MCF 10A (cell line): ENCODE data around the gene PALM. TPM values are rescaled to one million over a fixed set of nuclear protein-coding genes. Genes with fewer than 3 reads are reported as not detected.
A peak's percentile ranks its signal among the peaks of the same experiment; 100 is the strongest.

Source experiments
- BruUV-seq: library from RNA; stranded (reverse); fragments of 400-500 nt; replicated peaks from 2 replicates; lab custom pipeline; 2021; lab: Mats Ljungman, UMichigan
- CTCF ChIA-PET: fragments of 300-600 bp; sonication (Branson Sonifier 250); formaldehyde crosslinking; extraction: SDS; loops from one replicate; lab custom pipeline; 2021; ENCODE audit warnings: antibody characterized with exemption, inconsistent platforms; lab: Yijun Ruan, JAX
- POLR2A ChIA-PET: fragments of 300-600, 350-650 bp; sonication (Branson Sonifier 250); formaldehyde crosslinking; extraction: SDS; loops from one replicate; lab custom pipeline; 2020; ENCODE audit warnings: antibody characterized with exemption, inconsistent platforms; lab: Yijun Ruan, JAX
- DNase-seq: peaks from one replicate; pipeline ENCODE4 v3.0.0-alpha.2; 2018; ENCODE audit not compliant: unreplicated experiment
- H3K27ac Mint-ChIP-seq: one replicate; pipeline ENCODE4 v1.8.0; 2022; ENCODE audit warnings: mild to moderate bottlenecking, low read depth, mixed read lengths; ENCODE audit not compliant: unreplicated experiment
- H3K27me3 Mint-ChIP-seq: one replicate; pipeline ENCODE4 v1.8.0; 2022; ENCODE audit warnings: mixed read lengths; ENCODE audit not compliant: insufficient read depth, unreplicated experiment
- H3K36me3 Mint-ChIP-seq: one replicate; pipeline ENCODE4 v1.8.0; 2022; ENCODE audit warnings: mild to moderate bottlenecking, moderate library complexity, mixed read lengths; ENCODE audit not compliant: insufficient read depth, unreplicated experiment
- H3K4me1 Mint-ChIP-seq: one replicate; pipeline ENCODE4 v1.8.0; 2022; ENCODE audit warnings: mixed read lengths; ENCODE audit not compliant: insufficient read depth, unreplicated experiment
- H3K4me3 Mint-ChIP-seq: one replicate; pipeline ENCODE4 v1.8.0; 2022; ENCODE audit warnings: mild to moderate bottlenecking, moderate library complexity, mixed read lengths; ENCODE audit not compliant: unreplicated experiment
- H3K9me3 Mint-ChIP-seq: one replicate; pipeline ENCODE4 v1.8.0; 2022; ENCODE audit warnings: mixed read lengths; ENCODE audit not compliant: unreplicated experiment
- CTCF ChIP-seq: fragments of 200-600 bp; IDR thresholded peaks from one replicate; pipeline ENCODE4 v1.8.0; 2022; ENCODE audit warnings: antibody characterized with exemption, mild to moderate bottlenecking; ENCODE audit not compliant: unreplicated experiment
- intact Hi-C: fragments of 100-400 bp; cut with micrococcal nuclease; formaldehyde crosslinking; loops from 2 replicates; pipeline ENCODE4 v1.14.1; 2022
- total RNA-seq: library from RNA; stranded (reverse); gene quantifications from 2 replicates; pipeline ENCODE4 v1.2.3, GENCODE V29; 2022

Gene PALM
- total RNA-seq, 1 experiment from 2014 or later = 0.44 TPM

GRCh38 chr19:795073-795611 is 86.4 kb downstream of the PALM start:
- Mint-ChIP-seq H3K4me1 (peaks cover 11% of the 10 kb centered on the region), H3K9me3 (no peaks in the 10 kb centered on the region), H3K36me3 (peaks cover 17% of the 10 kb centered on the region), H3K27ac (no peak overlapping the region), H3K4me3 (no peak overlapping the region), H3K27me3 (no peaks in the 10 kb centered on the region)
- BruUV-seq = no TSS peak
- intact Hi-C loops = no loop called here
- no peak for TF ChIP-seq CTCF
- ChIA-PET POLR2A (no interaction called here), CTCF (interaction anchor here (1.2 to 1.9 kb wide), 2 partner anchors 11 to 25 kb away, joined by 5 to 10 read pairs; no protein-coding TSS in a partner anchor)
- DNase-seq = no peak

GRCh38 chr19:795691-796581 is 87.2 kb downstream of the PALM start:
- intact Hi-C loops = no loop called here
- no peak for TF ChIP-seq CTCF
- Mint-ChIP-seq H3K27me3 (no peaks in the 10 kb centered on the region), H3K27ac (peak overlapping the region; percentile 90), H3K9me3 (no peaks in the 10 kb centered on the region), H3K4me1 (peaks cover 17% of the 10 kb centered on the region), H3K4me3 (peak overlapping the region; percentile 91), H3K36me3 (peaks cover 25% of the 10 kb centered on the region)
- no peak for DNase-seq
- CTCF ChIA-PET = interaction anchor here (0.6 to 1.9 kb wide), 3 partner anchors 12 to 28 kb away, joined by 3 to 10 read pairs (median 5); no protein-coding TSS in a partner anchor
- BruUV-seq = no TSS peak
- POLR2A ChIA-PET = interaction anchor here (0.5 to 1.8 kb wide), 8 partner anchors 10 to 676 kb away, joined by 3 to 16 read pairs (median 4); partner anchors contain the start of genes MED16 and RNU6-9

- peaks cover 30% of the 10 kb centered on the region for H3K36me3 Mint-ChIP-seq
- POLR2A ChIA-PET = interaction anchor here (0.5 to 1.9 kb wide), 20 partner anchors 11 to 675 kb away, joined by 3 to 16 read pairs (median 3); partner anchors contain the start of genes FSTL3, MED16, RNF126 and RNU6-9
- TF ChIP-seq CTCF = no peak
- H3K27me3 Mint-ChIP-seq = no peaks in the 10 kb centered on the region
- CTCF ChIA-PET = interaction anchor here (0.6 to 1.9 kb wide), 2 partner anchors 27 to 29 kb away, joined by 3 to 10 read pairs; no protein-coding TSS in a partner anchor
- intact Hi-C loops = loop anchor here (1.0 kb wide), 1 partner anchor 15 kb away; no protein-coding TSS in a partner anchor
- peak within 1 kb of the TSS; percentile 91 for H3K4me3 Mint-ChIP-seq
- peak; percentile 100 for DNase-seq
- BruUV-seq = TSS peak; percentile 91
- H3K9me3 Mint-ChIP-seq = no peaks in the 10 kb centered on the region
- H3K27ac Mint-ChIP-seq = peak within 1 kb of the TSS; percentile 90
- H3K4me1 Mint-ChIP-seq = peaks cover 25% of the 10 kb centered on the region
Measured at GRCh38 chr19:796692-797527, 88.2 kb downstream of the PALM start, which contains the start of gene PTBP1. Gene PTBP1, plus strand, starts transcription at chr19:797452. Its CDS starts 46 bp downstream, at chr19:797498.

Other genes starting within 250 kb of the PALM start
- 0.77 and 2.8 TPM in 2 replicates for gene SHC2, start 247.9 kb upstream of the PALM start, total RNA-seq
- 0.25 and 0.47 TPM in 2 replicates for gene MADCAM1, start 212.4 kb upstream of the PALM start, total RNA-seq
- 11.9 and 12.6 TPM in 2 replicates for gene TPGS1, start 201.4 kb upstream of the PALM start, total RNA-seq
- 49.7 and 61.3 TPM in 2 replicates for gene CDC34, start 177.2 kb upstream of the PALM start, total RNA-seq
- gene GZMM, start 164.9 kb upstream of the PALM start, total RNA-seq = not detected in 2 replicates
- gene BSG, start 136.3 kb upstream of the PALM start, total RNA-seq = 550 and 557 TPM in 2 replicates
- 0.68 and 1.2 TPM in 2 replicates for gene HCN2, start 119.1 kb upstream of the PALM start, total RNA-seq
- 36.9 and 40.9 TPM in 2 replicates for gene POLRMT, start 75.4 kb upstream of the PALM start, total RNA-seq
- not detected in 2 replicates for gene FGF22, start 69.1 kb upstream of the PALM start, total RNA-seq
- gene RNF126, start 45.7 kb upstream of the PALM start, total RNA-seq = 53.9 and 68.0 TPM in 2 replicates
- 172 and 183 TPM in 2 replicates for gene FSTL3, start 32.5 kb upstream of the PALM start, total RNA-seq
- gene PRSS57, start 13.5 kb upstream of the PALM start, total RNA-seq = not detected in 2 replicates
- 33.7 and 35.0 TPM in 2 replicates for gene MISP, start 42.2 kb downstream of the PALM start, total RNA-seq
- 348 and 431 TPM in 2 replicates for gene PTBP1, start 88.5 kb downstream of the PALM start, total RNA-seq
- gene PLPPR3, start 113.0 kb downstream of the PALM start, total RNA-seq = not detected in 2 replicates
- not detected in 2 replicates for gene AZU1, start 118.9 kb downstream of the PALM start, total RNA-seq
- gene PRTN3, start 132.1 kb downstream of the PALM start, total RNA-seq = not detected in 2 replicates
- not detected in 2 replicates for gene ELANE, start 143.4 kb downstream of the PALM start, total RNA-seq
- gene CFD, start 150.7 kb downstream of the PALM start, total RNA-seq = 0.88 and 1.1 TPM in 2 replicates
- gene MED16, start 184.3 kb downstream of the PALM start, total RNA-seq = 52.7 and 61.0 TPM in 2 replicates
- gene RNU6-9, start 184.5 kb downstream of the PALM start, total RNA-seq = not detected in 2 replicates
- gene R3HDM4, start 204.3 kb downstream of the PALM start, total RNA-seq = 65.7 and 73.6 TPM in 2 replicates
- not detected in 2 replicates for gene KISS1R, start 208.4 kb downstream of the PALM start, total RNA-seq
- gene ARID3A, start 217.1 kb downstream of the PALM start, total RNA-seq = 10.2 and 13.1 TPM in 2 replicates